Endothelial cell (in vitro differentiated cells): Measurements from ENCODE around the gene GBA2. TPM values are rescaled to one million over a fixed set of nuclear protein-coding genes. Genes with fewer than 3 reads are reported as not detected.

Source experiments
- DNase-seq: peaks from one replicate; pipeline ENCODE4 v3.0.0; 2021; ENCODE audit warnings: low spot score
- H3K27ac Mint-ChIP-seq: one replicate; pipeline ENCODE4 v1.8.0; 2021; ENCODE audit warnings: mixed read lengths, inconsistent platforms; ENCODE audit not compliant: unreplicated experiment
- H3K27me3 Mint-ChIP-seq: one replicate; pipeline ENCODE4 v1.8.0; 2021; ENCODE audit warnings: mild to moderate bottlenecking, moderate library complexity, mixed read lengths, inconsistent platforms; ENCODE audit not compliant: unreplicated experiment
- H3K36me3 Mint-ChIP-seq: one replicate; pipeline ENCODE4 v1.8.0; 2021; ENCODE audit warnings: mild to moderate bottlenecking, low read depth, mixed read lengths, inconsistent platforms; ENCODE audit not compliant: unreplicated experiment
- H3K4me1 Mint-ChIP-seq: one replicate; pipeline ENCODE4 v1.8.0; 2021; ENCODE audit warnings: mild to moderate bottlenecking, mixed read lengths, inconsistent platforms; ENCODE audit not compliant: unreplicated experiment
- H3K4me3 Mint-ChIP-seq: one replicate; pipeline ENCODE4 v1.8.0; 2021; ENCODE audit warnings: mild to moderate bottlenecking, mixed read lengths, inconsistent platforms; ENCODE audit not compliant: unreplicated experiment
- H3K9me3 Mint-ChIP-seq: one replicate; pipeline ENCODE4 v1.8.0; 2021; ENCODE audit warnings: mixed read lengths, inconsistent platforms; ENCODE audit not compliant: unreplicated experiment
- CTCF ChIP-seq: fragments of 200-600 bp; sonication (generic); IDR thresholded peaks from one replicate; pipeline ENCODE4 v1.5.0; 2021; ENCODE audit warnings: antibody characterized with exemption; ENCODE audit not compliant: unreplicated experiment
- total RNA-seq: library from RNA; stranded (reverse); fragmentation: NEBNext Ultra II Directional; extraction: Animal tissue kit (Norgen Biotek cat#: 25700); gene quantifications from one replicate; pipeline ENCODE4 v1.2.1, GENCODE V29; 2021; ENCODE audit not compliant: unreplicated experiment

The GBA2 gene
- total RNA-seq, 1 donor from 2014 or later, result 200 TPM

GRCh38 chr9:35700031-35700430 is 49.0 kb downstream of the GBA2 start:
- Mint-ChIP-seq H3K36me3 (peaks cover 41% of the 10 kb centered on the region), H3K27me3 (peaks cover 9% of the 10 kb centered on the region), H3K27ac (no peak overlapping the region), H3K9me3 (no peaks in the 10 kb centered on the region), H3K4me3 (no peak overlapping the region), H3K4me1 (no peaks in the 10 kb centered on the region)
- no peak for TF ChIP-seq CTCF
- DNase-seq, result no peak

GRCh38 chr9:35698231-35698630 is 50.8 kb downstream of the GBA2 start:
- H3K4me3 Mint-ChIP-seq, result no peak overlapping the region
- H3K27ac Mint-ChIP-seq, result no peak overlapping the region
- no peak for TF ChIP-seq CTCF
- H3K27me3 Mint-ChIP-seq, result peaks cover 7% of the 10 kb centered on the region
- no peaks in the 10 kb centered on the region for H3K9me3 Mint-ChIP-seq
- no peaks in the 10 kb centered on the region for H3K4me1 Mint-ChIP-seq
- peaks cover 26% of the 10 kb centered on the region for H3K36me3 Mint-ChIP-seq
- DNase-seq, result no peak

GRCh38 chr9:35697486-35697885 is 51.5 kb downstream of the GBA2 start:
- no peaks in the 10 kb centered on the region for H3K4me1 Mint-ChIP-seq
- H3K27me3 Mint-ChIP-seq, result peaks cover 5% of the 10 kb centered on the region
- DNase-seq, result no peak
- peaks cover 19% of the 10 kb centered on the region for H3K36me3 Mint-ChIP-seq
- TF ChIP-seq CTCF, result no peak
- H3K9me3 Mint-ChIP-seq, result no peaks in the 10 kb centered on the region
- H3K27ac Mint-ChIP-seq, result no peak overlapping the region
- peak overlapping the region; percentile 70 for H3K4me3 Mint-ChIP-seq

GRCh38 chr9:35696520-35697215 is 52.4 kb downstream of the GBA2 start:
- H3K4me1 Mint-ChIP-seq, result peaks cover 5% of the 10 kb centered on the region
- peak; percentile 74 for TF ChIP-seq CTCF
- H3K9me3 Mint-ChIP-seq, result no peaks in the 10 kb centered on the region
- DNase-seq, result peak; percentile 63
- H3K27me3 Mint-ChIP-seq, result peaks cover 7% of the 10 kb centered on the region
- H3K4me3 Mint-ChIP-seq, result peak overlapping the region; percentile 56
- no peak overlapping the region for H3K27ac Mint-ChIP-seq
- H3K36me3 Mint-ChIP-seq, result peaks cover 23% of the 10 kb centered on the region

GRCh38 chr9:35695943-35696401 is 53.1 kb downstream of the GBA2 start:
- H3K9me3 Mint-ChIP-seq, result no peaks in the 10 kb centered on the region
- no peak for TF ChIP-seq CTCF
- no peak for DNase-seq
- H3K27me3 Mint-ChIP-seq, result peaks cover 13% of the 10 kb centered on the region
- H3K27ac Mint-ChIP-seq, result no peak overlapping the region
- H3K4me3 Mint-ChIP-seq, result no peak overlapping the region
- peaks cover 28% of the 10 kb centered on the region for H3K36me3 Mint-ChIP-seq
- H3K4me1 Mint-ChIP-seq, result peaks cover 8% of the 10 kb centered on the region
